HG03135 (cell line): ENCODE measurements around the gene KSR2.

Experiments
- ATAC-seq: cut with Tn5 transposase; IDR thresholded peaks from one replicate; pipeline ENCODE4 v1.9.1; 2021; ENCODE audit warnings: mild to moderate bottlenecking, moderate library complexity; ENCODE audit not compliant: unreplicated experiment

KSR2 gene

DNA sequence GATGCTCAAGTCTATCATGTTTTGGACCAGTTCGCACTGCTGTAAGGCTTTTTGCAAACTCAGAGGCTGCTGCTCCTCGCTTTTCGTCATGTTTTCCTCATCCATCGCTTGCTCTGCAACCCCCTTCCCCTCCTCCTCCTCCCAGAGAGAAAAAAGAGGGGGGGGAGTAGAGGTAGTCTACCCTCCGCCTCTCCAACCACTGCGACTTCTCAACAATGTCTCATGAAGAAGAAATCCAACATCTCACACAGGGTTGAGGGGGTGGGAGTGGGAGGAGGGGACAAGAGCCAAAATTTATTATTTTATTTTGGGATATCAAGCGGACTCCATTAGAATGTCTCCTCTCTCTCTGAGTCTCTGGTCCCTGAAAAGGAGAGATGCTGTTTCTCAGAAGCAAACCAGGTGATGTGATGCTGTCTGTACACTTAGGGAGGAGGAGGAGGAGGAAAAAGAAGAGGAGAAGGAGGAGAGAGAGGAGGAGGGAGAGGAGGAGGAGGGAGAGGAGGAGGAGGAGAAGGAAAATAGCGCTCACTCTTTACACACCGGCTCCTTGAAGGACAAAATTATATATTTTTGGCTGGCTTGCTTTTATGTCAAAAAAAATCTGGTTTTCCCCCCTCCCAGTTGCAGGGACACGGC, 520 bp downstream of the KSR2 start:
- no peak for ATAC-seq

DNA sequence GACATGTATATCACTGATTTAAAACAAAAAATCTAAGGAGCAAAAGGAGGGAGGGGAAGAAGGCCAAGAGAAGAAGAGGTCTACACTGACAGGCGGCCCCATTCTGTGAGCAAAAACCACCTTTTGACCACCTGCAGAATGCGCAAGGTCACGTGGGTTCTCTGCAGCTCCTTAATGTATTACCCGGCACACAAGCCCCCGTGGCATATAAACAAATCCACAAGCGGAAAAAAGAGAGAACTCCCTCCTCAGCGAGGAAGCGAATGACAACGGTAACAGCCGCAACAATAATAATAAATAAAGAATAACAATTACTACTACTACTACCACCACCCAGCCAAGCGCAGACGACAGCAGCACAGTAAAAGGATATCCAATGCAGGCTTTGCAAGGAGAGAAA, 1.3 kb downstream of the KSR2 start:
- ATAC-seq, result no peak

DNA sequence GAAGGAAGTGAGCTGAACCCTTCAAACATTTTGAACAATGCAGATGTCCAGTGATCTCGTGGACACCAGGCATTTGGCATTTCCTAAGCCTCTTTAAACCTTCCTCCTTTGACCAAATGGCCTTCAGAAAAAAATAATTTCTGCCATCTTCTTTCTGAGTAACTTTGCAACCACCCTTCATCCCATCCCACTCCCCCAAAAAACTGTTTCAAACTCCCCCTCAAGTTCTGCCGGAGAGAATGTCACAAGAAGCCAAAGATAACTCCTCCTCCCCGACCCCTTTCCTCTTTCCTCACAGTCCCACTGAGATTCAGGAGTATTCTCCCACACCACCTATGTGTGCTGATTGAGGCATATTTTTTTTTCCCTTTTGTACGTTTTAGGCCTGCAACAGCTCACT, 1.7 kb downstream of the KSR2 start:
- no peak for ATAC-seq

GRCh38 chr12:117966511-117966910, 2.3 kb downstream of the KSR2 start:
- no peak for ATAC-seq

- no peak for ATAC-seq
These were observed 5.0 kb downstream of the KSR2 start for GRCh38 chr12:117963836-117964235.

GRCh38 chr12:117936722-117937484, 31.9 kb downstream of the KSR2 start:
- no peak for ATAC-seq

GRCh38 chr12:117933545-117933944, 35.2 kb downstream of the KSR2 start:
- no peak for ATAC-seq

- no peak for ATAC-seq
These were observed 42.3 kb downstream of the KSR2 start for GRCh38 chr12:117926391-117926899.

- no peak for ATAC-seq
These were observed 46.6 kb downstream of the KSR2 start for GRCh38 chr12:117921929-117922777.

- ATAC-seq, result no peak
These were observed 49.3 kb downstream of the KSR2 start for GRCh38 chr12:117919479-117919878.

GRCh38 chr12:117914686-117915085, 54.1 kb downstream of the KSR2 start:
- ATAC-seq, result no peak

DNA sequence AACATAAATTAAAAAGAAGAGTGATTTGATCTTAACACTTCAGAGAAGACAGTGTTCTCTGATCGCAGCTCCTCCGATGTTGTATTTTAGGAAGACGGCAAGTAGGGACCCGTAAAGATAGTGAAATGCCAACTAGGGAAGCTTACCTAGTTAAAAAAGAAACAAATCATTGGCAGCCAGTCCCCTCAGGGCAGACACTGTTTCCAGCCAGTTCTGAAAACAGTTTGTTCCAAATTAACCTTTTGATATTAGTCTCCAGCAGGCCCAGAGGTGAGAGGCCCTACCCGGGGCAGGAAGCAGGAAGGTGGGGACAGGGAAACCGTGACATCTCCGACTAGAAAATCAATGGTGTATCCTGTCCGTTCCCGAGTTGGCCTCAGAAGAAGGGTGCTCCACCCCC, 56.0 kb downstream of the KSR2 start:
- no peak for ATAC-seq

DNA sequence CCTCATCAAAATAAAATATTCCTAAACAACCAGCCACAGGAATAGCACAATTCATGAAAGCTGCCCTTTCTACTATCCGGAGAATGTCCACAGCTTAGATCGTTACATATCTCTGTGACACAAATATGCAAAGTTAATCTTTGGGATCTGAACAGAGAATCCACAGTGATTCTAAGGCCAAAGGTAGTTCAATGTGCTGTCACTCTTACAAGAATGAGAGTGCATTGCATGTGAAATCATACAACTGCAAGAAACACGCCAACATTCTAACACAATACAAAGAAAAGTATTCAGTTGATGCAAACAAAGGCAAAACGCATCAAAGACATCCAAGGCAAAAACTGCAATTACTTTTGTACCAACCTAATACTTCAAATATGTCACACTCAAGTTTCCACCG, 60.4 kb downstream of the KSR2 start:
- ATAC-seq, result no peak

- ATAC-seq, result no peak
These were observed 61.6 kb downstream of the KSR2 start for GRCh38 chr12:117907108-117907689.

- ATAC-seq, result no peak
These were observed 64.7 kb downstream of the KSR2 start for GRCh38 chr12:117904051-117904450.

DNA sequence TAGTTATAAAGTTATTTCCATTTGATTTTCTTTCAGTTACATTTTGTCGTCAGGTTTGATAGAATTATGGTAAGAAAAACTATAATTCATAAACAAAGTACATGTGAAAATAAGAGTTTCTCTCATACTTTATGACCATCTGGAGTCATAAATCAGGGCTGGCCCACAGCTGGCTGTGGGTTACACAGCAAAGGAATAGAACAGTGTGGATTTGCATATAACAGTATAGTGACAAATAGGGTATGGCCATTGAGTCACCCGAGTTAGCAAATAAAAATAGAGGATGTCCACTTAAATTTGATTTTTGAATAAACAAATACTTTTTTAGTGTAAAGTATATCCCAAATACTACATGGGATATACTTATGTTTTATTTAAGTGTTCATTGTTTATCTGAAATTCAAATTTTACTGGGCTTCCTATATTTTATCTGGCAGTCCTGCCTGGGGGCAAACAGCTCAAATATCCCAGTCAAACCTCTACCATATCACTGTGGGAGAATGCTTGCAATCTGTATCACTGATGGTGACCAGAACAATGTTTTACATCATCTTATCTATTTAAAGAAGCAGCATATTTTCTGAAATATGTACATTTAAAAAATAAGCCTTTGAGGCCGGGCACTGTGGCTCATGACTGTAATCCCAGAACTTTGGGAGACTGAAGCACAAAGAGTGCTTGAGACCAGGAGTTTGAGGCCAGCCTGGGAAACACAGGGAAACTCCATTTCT, 65.5 kb downstream of the KSR2 start:
- no peak for ATAC-seq

GRCh38 chr12:117901631-117902030, 67.2 kb downstream of the KSR2 start:
- ATAC-seq, result no peak

DNA sequence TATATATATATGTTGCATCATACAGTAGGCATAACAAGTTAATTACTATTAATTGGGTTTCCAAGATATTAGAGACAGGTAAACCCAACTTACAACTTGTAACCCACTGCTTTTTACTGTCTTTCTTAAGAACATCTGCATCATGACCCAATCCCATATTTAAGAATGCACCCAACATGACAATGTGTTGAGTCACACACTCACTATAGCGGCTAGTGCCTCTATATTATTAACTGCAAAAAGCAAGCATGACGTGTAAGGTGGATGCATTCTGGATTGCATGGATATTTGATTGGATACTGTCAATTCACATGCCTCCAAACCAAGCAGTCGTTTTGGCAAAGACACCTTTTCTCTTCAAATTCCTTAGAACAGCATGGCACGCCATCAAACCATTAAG, 68.2 kb downstream of the KSR2 start:
- ATAC-seq, result no peak

DNA sequence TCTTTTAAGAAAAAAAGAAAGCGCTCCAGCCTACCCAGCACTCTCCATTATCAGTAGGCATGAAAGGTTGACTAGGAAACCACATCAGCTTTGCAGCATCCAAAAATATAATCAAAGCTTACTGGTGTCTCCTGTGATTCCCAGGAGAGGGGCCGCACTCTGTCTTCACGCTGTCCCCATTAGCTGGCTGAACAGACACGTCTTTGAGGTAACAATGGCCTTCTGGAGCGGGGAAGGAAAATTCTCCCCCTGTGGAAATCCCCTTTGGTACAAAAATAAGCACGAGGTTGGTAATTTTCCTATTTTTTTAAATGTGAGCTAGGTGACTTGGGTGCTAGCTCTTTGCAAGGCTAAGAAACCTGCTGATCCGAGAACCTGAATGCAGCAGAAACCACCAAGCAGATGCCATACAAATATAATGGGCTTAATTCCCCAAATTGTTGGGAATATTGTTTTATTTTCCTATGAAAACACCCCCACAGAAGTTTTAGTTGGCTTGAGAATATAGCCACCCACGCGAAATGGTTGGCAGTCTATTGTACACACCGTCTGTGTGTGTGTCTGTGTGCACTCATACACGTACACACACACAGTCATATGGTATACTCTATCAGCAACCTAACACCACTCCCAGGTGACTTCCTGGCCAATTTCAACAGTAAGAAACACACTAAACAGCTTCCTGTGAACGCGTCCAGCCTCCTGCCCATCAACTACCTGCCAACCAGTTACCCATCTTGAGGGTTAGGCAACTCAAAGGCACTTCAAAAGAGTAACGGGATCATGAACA, 71.2 kb downstream of the KSR2 start:
- no peak for ATAC-seq

- ATAC-seq, result no peak
These were observed 72.8 kb downstream of the KSR2 start for GRCh38 chr12:117896009-117896408.
